OCI-LY1 (cell line): ENCODE data around the gene SOX5.

Source experiments
- EZH2 ChIP-seq: fragments of 200-600 bp; sonication (generic), shearing (Covaris generic); IDR thresholded peaks from 2 replicates; pipeline ENCODE4 v1.8.0; 2017; ENCODE audit warnings: borderline replicate concordance, mixed run types, mild to moderate bottlenecking, antibody characterized with exemption, low read length, moderate library complexity, mixed read lengths
- TF ChIP-seq, protein P1 (sequence below): fragments of 200-600 bp; sonication (generic), shearing (Covaris generic); IDR thresholded peaks from 2 replicates; pipeline ENCODE4 v1.5.1; 2017; ENCODE audit warnings: mild to moderate bottlenecking, antibody characterized with exemption, low read length, moderate library complexity, mixed read lengths

DNA sequence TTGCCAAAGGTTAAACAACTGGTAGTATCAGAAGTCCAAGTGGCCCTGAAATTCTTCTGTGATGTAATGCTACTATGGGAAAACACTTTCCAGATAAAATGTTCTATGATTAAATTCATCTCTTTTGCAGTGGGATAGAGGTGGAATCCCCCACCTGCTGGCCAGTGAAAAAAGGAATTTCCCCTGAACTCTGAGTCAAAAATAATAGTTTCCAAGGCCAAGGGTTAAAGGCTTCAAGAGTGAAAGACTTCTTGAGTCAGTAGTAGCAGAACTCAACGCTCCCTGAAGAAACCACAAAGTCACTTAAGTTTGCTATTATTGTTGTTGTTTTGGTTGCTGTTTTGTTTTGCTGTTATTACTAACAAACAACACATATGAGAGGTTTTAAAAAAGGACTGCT lies 330.8 kb downstream of the SOX5 start:
- TF ChIP-seq, protein P1, sequence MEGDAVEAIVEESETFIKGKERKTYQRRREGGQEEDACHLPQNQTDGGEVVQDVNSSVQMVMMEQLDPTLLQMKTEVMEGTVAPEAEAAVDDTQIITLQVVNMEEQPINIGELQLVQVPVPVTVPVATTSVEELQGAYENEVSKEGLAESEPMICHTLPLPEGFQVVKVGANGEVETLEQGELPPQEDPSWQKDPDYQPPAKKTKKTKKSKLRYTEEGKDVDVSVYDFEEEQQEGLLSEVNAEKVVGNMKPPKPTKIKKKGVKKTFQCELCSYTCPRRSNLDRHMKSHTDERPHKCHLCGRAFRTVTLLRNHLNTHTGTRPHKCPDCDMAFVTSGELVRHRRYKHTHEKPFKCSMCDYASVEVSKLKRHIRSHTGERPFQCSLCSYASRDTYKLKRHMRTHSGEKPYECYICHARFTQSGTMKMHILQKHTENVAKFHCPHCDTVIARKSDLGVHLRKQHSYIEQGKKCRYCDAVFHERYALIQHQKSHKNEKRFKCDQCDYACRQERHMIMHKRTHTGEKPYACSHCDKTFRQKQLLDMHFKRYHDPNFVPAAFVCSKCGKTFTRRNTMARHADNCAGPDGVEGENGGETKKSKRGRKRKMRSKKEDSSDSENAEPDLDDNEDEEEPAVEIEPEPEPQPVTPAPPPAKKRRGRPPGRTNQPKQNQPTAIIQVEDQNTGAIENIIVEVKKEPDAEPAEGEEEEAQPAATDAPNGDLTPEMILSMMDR, result no peak
- TF ChIP-seq EZH2, result no peak
